ENCODE data around the gene WHRN. TPM values are rescaled to one million over a fixed set of nuclear protein-coding genes. Genes with fewer than 3 reads are reported as not detected.
A peak's percentile ranks its signal among the peaks of the same experiment; 100 is the strongest.

The WHRN gene
- total RNA-seq, 1 experiment from 2014 or later = 9.4 TPM

DNA sequence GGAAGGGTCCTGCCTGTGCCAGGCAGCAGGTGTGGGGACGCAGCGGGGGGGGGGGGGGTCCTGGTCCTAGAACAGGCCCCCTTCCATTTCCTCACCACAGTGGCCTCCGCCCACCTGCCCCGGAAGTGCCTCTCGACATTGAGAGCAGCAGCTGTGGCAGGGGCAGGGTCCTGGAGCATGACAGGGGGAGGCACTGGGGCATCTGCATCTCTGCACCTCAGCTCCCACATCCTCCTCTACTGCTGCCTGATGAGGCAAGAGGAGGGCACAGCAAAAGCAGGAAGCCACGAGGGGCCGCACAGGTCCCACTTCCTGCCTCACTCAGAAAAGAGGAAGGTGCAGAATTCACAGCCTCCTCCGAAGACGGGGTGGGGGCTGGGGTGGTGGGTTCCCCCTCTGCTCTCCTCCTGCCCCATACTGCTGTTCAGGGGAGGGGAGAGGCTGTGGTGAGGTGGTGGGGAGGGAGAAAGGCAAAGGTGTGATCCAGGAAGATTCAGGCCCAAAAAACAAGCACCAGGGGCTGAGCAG lies 132.3 kb downstream of the WHRN start:
- no peak overlapping the region for H3K4me3 Mint-ChIP-seq (ENCODE audit: unreplicated experiment)

DNA sequence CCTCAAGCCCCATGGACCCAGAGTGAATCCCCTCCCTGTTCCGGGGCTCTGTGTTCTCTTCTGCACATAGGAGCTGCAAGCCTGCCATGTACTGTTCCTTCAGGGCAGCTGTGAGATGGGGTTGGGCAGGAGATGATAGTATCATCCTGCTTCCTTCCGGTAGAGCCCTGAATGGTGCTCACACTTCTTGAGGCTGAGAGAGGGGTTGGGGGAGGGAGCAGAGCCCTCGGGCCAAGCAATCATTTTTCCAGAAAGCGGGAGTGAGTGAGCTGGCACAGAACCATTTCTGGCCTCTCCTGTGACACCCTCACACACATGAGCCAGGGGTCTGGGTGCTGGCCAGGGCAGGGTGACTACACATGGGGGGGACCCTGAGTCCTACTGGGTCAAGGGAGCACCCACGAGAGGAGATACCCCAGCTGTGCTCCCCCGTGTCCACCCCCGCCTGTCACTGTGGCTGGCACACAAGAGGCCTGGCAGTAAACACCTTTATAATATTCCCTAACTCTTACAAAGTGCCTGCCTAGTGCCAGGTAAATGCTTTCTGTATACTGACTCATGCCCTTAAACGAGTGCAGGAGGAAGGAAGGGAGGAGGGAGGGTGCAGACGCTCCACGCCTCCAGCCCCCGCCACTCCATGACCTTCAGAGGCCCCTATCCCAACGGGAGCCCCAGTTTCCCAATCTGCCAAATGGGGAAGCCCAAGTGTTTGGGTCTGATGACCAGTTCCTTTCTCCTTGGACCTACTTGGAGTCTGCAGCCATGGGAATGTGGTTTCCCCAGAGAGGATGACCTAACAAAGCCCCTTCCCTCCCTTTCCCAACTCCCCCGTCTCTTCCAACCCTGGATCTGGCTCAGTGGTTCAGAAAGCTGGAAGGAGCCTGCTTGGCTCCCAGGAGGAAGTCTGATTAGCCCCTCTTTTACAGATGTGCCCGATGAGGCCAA lies 133.0 kb downstream of the WHRN start:
- TF ChIP-seq, protein P1, sequence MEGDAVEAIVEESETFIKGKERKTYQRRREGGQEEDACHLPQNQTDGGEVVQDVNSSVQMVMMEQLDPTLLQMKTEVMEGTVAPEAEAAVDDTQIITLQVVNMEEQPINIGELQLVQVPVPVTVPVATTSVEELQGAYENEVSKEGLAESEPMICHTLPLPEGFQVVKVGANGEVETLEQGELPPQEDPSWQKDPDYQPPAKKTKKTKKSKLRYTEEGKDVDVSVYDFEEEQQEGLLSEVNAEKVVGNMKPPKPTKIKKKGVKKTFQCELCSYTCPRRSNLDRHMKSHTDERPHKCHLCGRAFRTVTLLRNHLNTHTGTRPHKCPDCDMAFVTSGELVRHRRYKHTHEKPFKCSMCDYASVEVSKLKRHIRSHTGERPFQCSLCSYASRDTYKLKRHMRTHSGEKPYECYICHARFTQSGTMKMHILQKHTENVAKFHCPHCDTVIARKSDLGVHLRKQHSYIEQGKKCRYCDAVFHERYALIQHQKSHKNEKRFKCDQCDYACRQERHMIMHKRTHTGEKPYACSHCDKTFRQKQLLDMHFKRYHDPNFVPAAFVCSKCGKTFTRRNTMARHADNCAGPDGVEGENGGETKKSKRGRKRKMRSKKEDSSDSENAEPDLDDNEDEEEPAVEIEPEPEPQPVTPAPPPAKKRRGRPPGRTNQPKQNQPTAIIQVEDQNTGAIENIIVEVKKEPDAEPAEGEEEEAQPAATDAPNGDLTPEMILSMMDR (IDR thresholded peaks at IDR 0.05; ENCODE audit: unreplicated experiment) = no peak
- intact Hi-C loops (cut with micrococcal nuclease) = no loop called here
- no TSS peak for BruUV-seq (replicated peaks)
- DNase-seq (ENCODE audit: unreplicated experiment) = peak; percentile 82
- H3K27ac Mint-ChIP-seq (ENCODE audit: low read depth, unreplicated experiment) = peak overlapping the region; percentile 57
- ChIA-PET POLR2A (interaction anchor here (0.6 to 1.4 kb wide), 5 partner anchors 13 to 1872 kb away, joined by 3 to 5 read pairs (median 3); partner anchors contain the start of gene AKNA), CTCF (no interaction called here)
- no peaks in the 10 kb centered on the region for H3K27me3 Mint-ChIP-seq (ENCODE audit: insufficient read depth, unreplicated experiment)
- no peaks in the 10 kb centered on the region for H3K9me3 Mint-ChIP-seq (ENCODE audit: unreplicated experiment)
- no peak overlapping the region for H3K4me3 Mint-ChIP-seq (ENCODE audit: unreplicated experiment)
- peaks cover 9% of the 10 kb centered on the region for H3K4me1 Mint-ChIP-seq (ENCODE audit: insufficient read depth, unreplicated experiment)
- H3K36me3 Mint-ChIP-seq (ENCODE audit: insufficient read depth, unreplicated experiment) = no peaks in the 10 kb centered on the region

More for the DNA sequence above, 132.3 kb downstream of the WHRN start:
- TF ChIP-seq, protein P1 (IDR thresholded peaks at IDR 0.05; ENCODE audit: unreplicated experiment) = no peak
- no peak overlapping the region for H3K27ac Mint-ChIP-seq (ENCODE audit: low read depth, unreplicated experiment)
- intact Hi-C loops (cut with micrococcal nuclease) = no loop called here
- H3K9me3 Mint-ChIP-seq (ENCODE audit: unreplicated experiment) = no peaks in the 10 kb centered on the region
- ChIA-PET POLR2A (interaction anchor here (0.7 kb wide), 1 partner anchor 8 kb away, joined by 3 read pairs; no protein-coding TSS in a partner anchor), CTCF (no interaction called here)
- BruUV-seq (replicated peaks) = no TSS peak
- H3K27me3 Mint-ChIP-seq (ENCODE audit: insufficient read depth, unreplicated experiment) = no peaks in the 10 kb centered on the region
- peaks cover 9% of the 10 kb centered on the region for H3K4me1 Mint-ChIP-seq (ENCODE audit: insufficient read depth, unreplicated experiment)
- no peak for DNase-seq (ENCODE audit: unreplicated experiment)
- H3K36me3 Mint-ChIP-seq (ENCODE audit: insufficient read depth, unreplicated experiment) = peaks cover 5% of the 10 kb centered on the region

DNA sequence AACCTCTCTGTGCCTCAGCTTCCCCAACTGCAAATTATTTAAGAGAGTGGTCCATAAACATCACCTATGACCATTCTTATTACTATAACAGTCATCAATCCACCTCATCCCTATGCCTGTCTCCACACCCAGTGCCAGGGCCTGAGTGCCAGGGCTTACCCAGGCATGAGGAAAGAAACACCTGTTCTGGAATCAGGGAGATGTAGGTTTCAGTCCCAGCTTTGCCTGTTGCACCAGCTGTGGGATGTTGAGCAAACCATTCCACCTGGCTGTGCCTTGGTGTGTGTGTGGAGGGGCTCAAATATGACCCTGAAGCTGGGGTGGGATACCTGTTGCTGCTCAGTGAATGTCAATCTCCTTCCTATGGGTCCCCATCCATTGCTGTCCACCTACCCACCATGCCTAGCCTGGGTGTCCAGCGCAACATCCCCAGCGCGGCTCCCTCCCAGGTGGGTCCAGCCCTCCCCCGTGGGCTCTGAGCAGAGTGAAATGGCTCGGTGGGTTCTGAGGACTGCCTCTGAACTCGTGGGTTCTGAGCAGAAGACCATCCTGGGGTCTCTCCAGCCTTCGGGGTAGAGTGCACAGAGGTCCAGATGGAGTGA lies 133.8 kb downstream of the WHRN start:
- ChIA-PET CTCF (no interaction called here), POLR2A (interaction anchor here (0.6 to 1.4 kb wide), 5 partner anchors 14 to 1871 kb away, joined by 3 to 5 read pairs (median 3); partner anchors contain the start of gene AKNA)
- no peaks in the 10 kb centered on the region for H3K9me3 Mint-ChIP-seq (ENCODE audit: unreplicated experiment)
- no peaks in the 10 kb centered on the region for H3K27me3 Mint-ChIP-seq (ENCODE audit: insufficient read depth, unreplicated experiment)
- H3K27ac Mint-ChIP-seq (ENCODE audit: low read depth, unreplicated experiment) = peak overlapping the region; percentile 57
- no peak overlapping the region for H3K4me3 Mint-ChIP-seq (ENCODE audit: unreplicated experiment)
- H3K36me3 Mint-ChIP-seq (ENCODE audit: insufficient read depth, unreplicated experiment) = no peaks in the 10 kb centered on the region
- intact Hi-C loops (cut with micrococcal nuclease) = no loop called here
- DNase-seq (ENCODE audit: unreplicated experiment) = no peak
- peaks cover 16% of the 10 kb centered on the region for H3K4me1 Mint-ChIP-seq (ENCODE audit: insufficient read depth, unreplicated experiment)
- no TSS peak for BruUV-seq (replicated peaks)
- TF ChIP-seq, protein P1 (IDR thresholded peaks at IDR 0.05; ENCODE audit: unreplicated experiment) = no peak

DNA sequence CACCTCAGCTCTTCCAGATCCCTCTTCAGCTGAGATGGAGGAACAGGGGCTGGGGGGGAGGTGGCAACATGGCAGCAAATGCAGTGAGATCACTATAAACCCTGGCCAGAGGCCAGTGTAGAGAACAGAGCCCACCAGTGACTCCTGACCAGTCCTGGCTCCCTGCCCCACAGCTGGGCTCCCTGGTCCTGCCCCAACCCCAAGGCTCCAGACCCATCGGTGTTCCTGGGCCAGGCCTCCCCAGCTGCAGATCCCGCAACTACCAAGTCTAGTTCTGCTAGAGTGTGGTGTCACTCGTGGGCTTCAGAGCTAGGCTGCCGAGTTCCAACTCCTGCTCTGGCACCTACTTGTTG lies 134.3 kb downstream of the WHRN start:
- ChIA-PET CTCF (interaction anchor here (0.5 to 0.6 kb wide), 2 partner anchors 62 to 78 kb away, joined by 3 read pairs; no protein-coding TSS in a partner anchor), POLR2A (interaction anchor here (1.2 kb wide), 1 partner anchor 16 kb away, joined by 3 read pairs; the partner anchor contains the start of gene AKNA)
- no peak for DNase-seq (ENCODE audit: unreplicated experiment)
- peak overlapping the region; percentile 57 for H3K27ac Mint-ChIP-seq (ENCODE audit: low read depth, unreplicated experiment)
- intact Hi-C loops (cut with micrococcal nuclease) = no loop called here
- no peak overlapping the region for H3K4me3 Mint-ChIP-seq (ENCODE audit: unreplicated experiment)
- H3K4me1 Mint-ChIP-seq (ENCODE audit: insufficient read depth, unreplicated experiment) = peaks cover 21% of the 10 kb centered on the region
- no peaks in the 10 kb centered on the region for H3K27me3 Mint-ChIP-seq (ENCODE audit: insufficient read depth, unreplicated experiment)
- BruUV-seq (replicated peaks) = no TSS peak
- H3K36me3 Mint-ChIP-seq (ENCODE audit: insufficient read depth, unreplicated experiment) = no peaks in the 10 kb centered on the region
- no peaks in the 10 kb centered on the region for H3K9me3 Mint-ChIP-seq (ENCODE audit: unreplicated experiment)
- TF ChIP-seq, protein P1 (IDR thresholded peaks at IDR 0.05; ENCODE audit: unreplicated experiment) = no peak

All from MCF 10A (cell line).